SK-N-MC (cell line): ENCODE data around the gene SLC26A5.
"Not testable (repeated sequence)": the region's sequence is repeated elsewhere in the genome, so short reads cannot be mapped to it uniquely, and the experiment has no call there.

Source experiments
- DNase-seq: peaks from one replicate; pipeline ENCODE4 v3.0.0-alpha.2; 2011; ENCODE audit warnings: low read depth, low spot score
- H3K27ac ChIP-seq: fragments of 200-600 bp; sonication (generic); 2 replicates; pipeline ENCODE4 v1.5.1; 2016; ENCODE audit warnings: mixed run types
- H3K36me3 ChIP-seq: fragments of 200-600 bp; sonication (generic); 2 replicates; pipeline ENCODE4 v1.6.1; 2017; ENCODE audit warnings: antibody characterized with exemption, low read length, mixed read lengths; ENCODE audit not compliant: insufficient read depth
- H3K4me3 ChIP-seq: fragments of 200-600 bp; sonication (generic); 2 replicates; pipeline ENCODE4 v1.5.1; 2016
- H3K9ac ChIP-seq: fragments of 200-600 bp; sonication (generic); 2 replicates; pipeline ENCODE4 v1.8.0; 2017; ENCODE audit warnings: mixed run types, mixed read lengths; ENCODE audit not compliant: insufficient read length
- H3K9me3 ChIP-seq: fragments of 200-600 bp; sonication (generic); 2 replicates; pipeline ENCODE4 v1.6.1; 2017; ENCODE audit warnings: low read depth, mild to moderate bottlenecking, antibody characterized with exemption, low read length, moderate library complexity, mixed read lengths
- EZH2 ChIP-seq: fragments of 200-600 bp; sonication (generic); IDR thresholded peaks from one replicate; pipeline ENCODE4 v1.6.1; 2017; ENCODE audit warnings: antibody characterized with exemption
- FOXP2 ChIP-seq: optimal IDR thresholded peaks from 2 replicates; pipeline ENCODE3; 2011; ENCODE audit warnings: mild to moderate bottlenecking, moderate library complexity; ENCODE audit not compliant: insufficient read depth; ENCODE audit errors: extremely low read length, control extremely low read depth
- POLR2AphosphoS5 ChIP-seq: IDR thresholded peaks from 2 replicates; pipeline ENCODE4 v1.6.1; 2012; ENCODE audit warnings: mild to moderate bottlenecking, low read depth, low read length, borderline replicate concordance

The SLC26A5 gene

GRCh38 chr7:103420857-103421384 lies 25.1 kb downstream of the SLC26A5 start:
- H3K36me3 ChIP-seq: no peaks in the 10 kb centered on the region
- no peak for DNase-seq
- no peak overlapping the region for H3K9ac ChIP-seq
- H3K27ac ChIP-seq: no peak overlapping the region
- no peak for TF ChIP-seq FOXP2
- TF ChIP-seq EZH2: no peak
- TF ChIP-seq POLR2AphosphoS5: no peak
- no peaks in the 10 kb centered on the region for H3K9me3 ChIP-seq
- H3K4me3 ChIP-seq: no peak overlapping the region

GRCh38 chr7:103418241-103418640 lies 27.8 kb downstream of the SLC26A5 start:
- no peaks in the 10 kb centered on the region for H3K9me3 ChIP-seq
- no peak for TF ChIP-seq POLR2AphosphoS5
- no peak for TF ChIP-seq EZH2
- no peak for TF ChIP-seq FOXP2
- H3K27ac ChIP-seq: no peak overlapping the region
- no peak overlapping the region for H3K9ac ChIP-seq
- H3K4me3 ChIP-seq: no peak overlapping the region
- DNase-seq: no peak
- no peaks in the 10 kb centered on the region for H3K36me3 ChIP-seq

- TF ChIP-seq FOXP2: no peak
- no peak for DNase-seq
- no peak overlapping the region for H3K4me3 ChIP-seq
- no peak overlapping the region for H3K9ac ChIP-seq
- no peaks in the 10 kb centered on the region for H3K36me3 ChIP-seq
- H3K9me3 ChIP-seq: no peaks in the 10 kb centered on the region
- no peak overlapping the region for H3K27ac ChIP-seq
These were observed 32.6 kb downstream of the SLC26A5 start for GRCh38 chr7:103413407-103413806.

GRCh38 chr7:103412151-103412550 lies 33.9 kb downstream of the SLC26A5 start:
- H3K9ac ChIP-seq: no peak overlapping the region
- no peaks in the 10 kb centered on the region for H3K36me3 ChIP-seq
- DNase-seq: no peak
- H3K27ac ChIP-seq: no peak overlapping the region
- H3K9me3 ChIP-seq: no peaks in the 10 kb centered on the region
- no peak for TF ChIP-seq EZH2
- no peak for TF ChIP-seq POLR2AphosphoS5
- no peak for TF ChIP-seq FOXP2
- H3K4me3 ChIP-seq: no peak overlapping the region

- H3K9me3 ChIP-seq, DNase-seq, H3K36me3 ChIP-seq, H3K9ac ChIP-seq, H3K27ac ChIP-seq, H3K4me3 ChIP-seq: not testable (repeated sequence)
These were observed 40.0 kb downstream of the SLC26A5 start for GRCh38 chr7:103405789-103406613.

GRCh38 chr7:103399687-103400086 lies 46.3 kb downstream of the SLC26A5 start:
- not testable (repeated sequence) for DNase-seq, H3K9ac ChIP-seq, H3K36me3 ChIP-seq, H3K27ac ChIP-seq, H3K9me3 ChIP-seq, H3K4me3 ChIP-seq

- no peaks in the 10 kb centered on the region for H3K36me3 ChIP-seq
- H3K9me3 ChIP-seq: no peaks in the 10 kb centered on the region
- H3K27ac ChIP-seq: no peak overlapping the region
- TF ChIP-seq POLR2AphosphoS5: no peak
- no peak for TF ChIP-seq FOXP2
- no peak for TF ChIP-seq EZH2
- H3K9ac ChIP-seq: no peak overlapping the region
- H3K4me3 ChIP-seq: no peak overlapping the region
- no peak for DNase-seq
These were observed 47.4 kb downstream of the SLC26A5 start for GRCh38 chr7:103398483-103399127.

GRCh38 chr7:103396471-103396870 lies 49.5 kb downstream of the SLC26A5 start:
- H3K4me3 ChIP-seq: no peak overlapping the region
- H3K9me3 ChIP-seq: no peaks in the 10 kb centered on the region
- H3K27ac ChIP-seq: no peak overlapping the region
- no peak overlapping the region for H3K9ac ChIP-seq
- TF ChIP-seq POLR2AphosphoS5 (no peak), FOXP2 (no peak), EZH2 (no peak)
- DNase-seq: no peak
- no peaks in the 10 kb centered on the region for H3K36me3 ChIP-seq

GRCh38 chr7:103395071-103395470 lies 50.9 kb downstream of the SLC26A5 start:
- Histone ChIP-seq H3K4me3 (no peak overlapping the region), H3K9ac (no peak overlapping the region), H3K9me3 (no peaks in the 10 kb centered on the region), H3K36me3 (no peaks in the 10 kb centered on the region), H3K27ac (no peak overlapping the region)
- TF ChIP-seq POLR2AphosphoS5: no peak
- TF ChIP-seq EZH2: no peak
- no peak for TF ChIP-seq FOXP2
- DNase-seq: no peak
